IMR-90 (cell line): ENCODE measurements around the gene MAN2A1. TPM values are rescaled to one million over a fixed set of nuclear protein-coding genes. Genes with fewer than 3 reads are reported as not detected.
A peak's percentile ranks its signal among the peaks of the same experiment; 100 is the strongest.

Experiments used
- ATAC-seq: fragments of 200-7000 bp; cut with Tn5 transposase; 2 replicates; pipeline ENCODE4 v1.9.1; 2020; ENCODE audit warnings: low read depth, mild to moderate bottlenecking, moderate library complexity
- BruUV-seq: library from RNA; stranded (reverse); fragments of 400-500 nt; replicated peaks from 2 replicates; lab custom pipeline; 2021; lab: Mats Ljungman, UMichigan
- CTCF ChIA-PET: fragments of 300-600 bp; formaldehyde crosslinking; extraction: SDS; loops from one replicate; lab custom pipeline; 2021; ENCODE audit warnings: antibody characterized with exemption; lab: Yijun Ruan, JAX
- POLR2A ChIA-PET: fragments of 300-600 bp; sonication (Branson Sonifier 250); formaldehyde crosslinking; loops from one replicate; lab custom pipeline; 2022; ENCODE audit warnings: antibody characterized with exemption; ENCODE audit not compliant: unreplicated experiment; lab: Charles Lee
- DNase-seq: peaks from one replicate; pipeline ENCODE4 v3.0.0; 2013
- H2AFZ ChIP-seq: replicated peaks from 2 replicates; pipeline ENCODE3; 2013; ENCODE audit warnings: low read length, mild to moderate bottlenecking; ENCODE audit not compliant: poor library complexity
- H2AK5ac ChIP-seq: 2 replicates; pipeline ENCODE4 v1.6.1; 2013; ENCODE audit warnings: low read depth, low read length, inconsistent platforms
- H2AK9ac ChIP-seq: replicated peaks from 2 replicates; pipeline ENCODE3; 2013; ENCODE audit warnings: mild to moderate bottlenecking, low read depth, low read length, moderate library complexity; ENCODE audit not compliant: poor library complexity
- H2BK120ac ChIP-seq: 2 replicates; pipeline ENCODE4 v1.6.1; 2013; ENCODE audit warnings: low read depth, low read length, inconsistent platforms
- H2BK15ac ChIP-seq: 3 replicates; pipeline ENCODE4 v1.6.1; 2013; ENCODE audit warnings: low read depth, low read length, inconsistent platforms
- H2BK20ac ChIP-seq: 2 replicates; pipeline ENCODE4 v1.6.1; 2013; ENCODE audit warnings: low read depth, mild to moderate bottlenecking, inconsistent platforms, low read length, moderate library complexity
- H2BK5ac ChIP-seq: 2 replicates; pipeline ENCODE4 v1.6.1; 2013; ENCODE audit warnings: mild to moderate bottlenecking, low read depth, low read length, inconsistent platforms; ENCODE audit not compliant: poor library complexity, severe bottlenecking
- H3K14ac ChIP-seq: replicated peaks from 2 replicates; pipeline ENCODE4 v1.6.1; 2013; ENCODE audit warnings: low read depth, low read length, inconsistent platforms
- H3K18ac ChIP-seq: 2 replicates; pipeline ENCODE4 v1.6.1; 2013; ENCODE audit warnings: low read depth, low read length, control low read depth
- H3K23ac ChIP-seq: 2 replicates; pipeline ENCODE4 v1.6.1; 2013; ENCODE audit warnings: low read depth, low read length, inconsistent platforms
- H3K27ac ChIP-seq: 2 replicates; pipeline ENCODE4 v1.5.1; 2013; ENCODE audit warnings: mild to moderate bottlenecking, control low read depth, low read length; ENCODE audit not compliant: insufficient read depth
- H3K27me3 ChIP-seq: 2 replicates; pipeline ENCODE4 v1.6.1; 2013; ENCODE audit warnings: low read length; ENCODE audit not compliant: control insufficient read depth, insufficient read depth
- H3K36me3 ChIP-seq: 2 replicates; pipeline ENCODE4 v1.6.1; 2013; ENCODE audit warnings: low read length, mixed read lengths; ENCODE audit not compliant: control insufficient read depth, insufficient read depth
- H3K4ac ChIP-seq: 2 replicates; pipeline ENCODE4 v1.6.1; 2013; ENCODE audit warnings: low read depth, low read length, inconsistent platforms
- H3K4me1 ChIP-seq: 2 replicates; pipeline ENCODE4 v1.6.1; 2013; ENCODE audit warnings: low read length, mixed read lengths; ENCODE audit not compliant: control insufficient read depth, insufficient read depth
- H3K4me2 ChIP-seq: 2 replicates; pipeline ENCODE4 v1.6.1; 2013; ENCODE audit warnings: low read depth, mild to moderate bottlenecking, control low read depth, low read length, moderate library complexity
- H3K4me3 ChIP-seq: 2 replicates; pipeline ENCODE4 v1.5.1; 2013; ENCODE audit warnings: low read depth, mild to moderate bottlenecking, control low read depth, low read length, moderate library complexity; ENCODE audit not compliant: insufficient read depth
- H3K56ac ChIP-seq: 2 replicates; pipeline ENCODE4 v1.6.1; 2013; ENCODE audit warnings: low read length, inconsistent platforms; ENCODE audit not compliant: insufficient read depth; ENCODE audit errors: extremely low read depth
- H3K79me1 ChIP-seq, 2 experiments: 2 replicates each; pipeline ENCODE4 v1.6.1; 2013; ENCODE audit warnings: low read length in 2 of 2, inconsistent platforms in 1 of 2, low read depth in 1 of 2
- H3K9ac ChIP-seq: 2 replicates; pipeline ENCODE4 v1.6.1; 2013; ENCODE audit warnings: low read depth, low read length, control low read depth
- H3K9me1 ChIP-seq: 2 replicates; pipeline ENCODE4 v1.6.1; 2013; ENCODE audit warnings: low read length, inconsistent platforms; ENCODE audit not compliant: insufficient read depth
- H3K9me3 ChIP-seq: 2 replicates; pipeline ENCODE4 v1.6.1; 2013; ENCODE audit warnings: low read length; ENCODE audit not compliant: control insufficient read depth, insufficient read depth
- H4K20me1 ChIP-seq: 2 replicates; pipeline ENCODE4 v1.6.1; 2013; ENCODE audit warnings: low read length, inconsistent platforms; ENCODE audit not compliant: insufficient read depth
- H4K5ac ChIP-seq: 2 replicates; pipeline ENCODE4 v1.6.1; 2013; ENCODE audit warnings: mild to moderate bottlenecking, low read depth, low read length, control low read depth
- H4K8ac ChIP-seq, 2 experiments: 2 replicates each; pipeline ENCODE4 v1.6.1; 2013; ENCODE audit warnings: low read depth in 2 of 2, low read length in 2 of 2, control low read depth in 1 of 2, inconsistent platforms in 1 of 2
- H4K91ac ChIP-seq: 2 replicates; pipeline ENCODE4 v1.6.1; 2013; ENCODE audit warnings: low read depth, low read length, inconsistent platforms; ENCODE audit not compliant: insufficient read depth
- BHLHE40 ChIP-seq: fragments of 150-350 bp; IDR thresholded peaks from 2 replicates; pipeline ENCODE4 v1.6.1; 2016; ENCODE audit warnings: mild to moderate bottlenecking, low read depth, low read length
- CEBPB ChIP-seq: IDR thresholded peaks from 2 replicates; pipeline ENCODE4 v1.6.1; 2012; ENCODE audit warnings: low read depth, low read length, improper control_type of control experiment
- FOS ChIP-seq: fragments of 150-350 bp; IDR thresholded peaks from 2 replicates; pipeline ENCODE4 v1.6.1; 2016; ENCODE audit warnings: low read depth, low read length
- MAFK ChIP-seq: IDR thresholded peaks from 2 replicates; pipeline ENCODE4 v1.6.1; 2012; ENCODE audit warnings: low read depth, low read length, improper control_type of control experiment
- RAD21 ChIP-seq: IDR thresholded peaks from 2 replicates; pipeline ENCODE4 v1.6.1; 2012; ENCODE audit warnings: low read length, improper control_type of control experiment
- RCOR1 ChIP-seq: IDR thresholded peaks from 2 replicates; pipeline ENCODE4 v1.6.1; 2012; ENCODE audit warnings: mild to moderate bottlenecking, low read length, improper control_type of control experiment; ENCODE audit not compliant: insufficient replicate concordance
- RFX5 ChIP-seq: IDR thresholded peaks from 2 replicates; pipeline ENCODE4 v1.8.0; 2012; ENCODE audit warnings: low read depth, mild to moderate bottlenecking, low read length, moderate library complexity
- WGBS, 2 experiments: methylation state at CpG; one replicate each; pipeline versions ENCODE4 v1.1.5 to v1.1.7; 2013; ENCODE audit warnings: missing lambda C conversion rate in 2 of 2; ENCODE audit not compliant: insufficient read length in 1 of 2; ENCODE audit errors: extremely low coverage in 2 of 2; 5-methylcytosine and 5-hydroxymethylcytosine counted together
- dilution Hi-C: fragments of 300-500 bp; cut with HindIII; formaldehyde crosslinking; loops from one replicate; pipeline ENCODE4 v1.14.3; 2018; ENCODE audit warnings: low sequenced_read_pairs; ENCODE audit not compliant: unreplicated experiment
- in situ Hi-C: fragments of 300-500 bp; cut with MboI; formaldehyde crosslinking; loops from 3 replicates; pipeline ENCODE4 v1.14.3; 2019; ENCODE audit warnings: low sequenced_read_pairs, inconsistent platforms, mixed read lengths
- intact Hi-C: fragments of 100-400 bp; cut with micrococcal nuclease; formaldehyde crosslinking; loops from 2 replicates; pipeline ENCODE4 v1.10.0; 2022
- polyA plus RNA-seq, 3 experiments: library from polyadenylated mRNA; depleted of rRNA; stranded (reverse); fragments of >200 nt; gene quantifications; 2 replicates each; pipeline ENCODE4 v1.2.3, GENCODE V29; 2012; ENCODE audit warnings: low replicate concordance in 1 of 3
- total RNA-seq: library from RNA; depleted of rRNA; stranded (reverse); fragments of >200 nt; gene quantifications from 2 replicates; pipeline ENCODE4 v1.2.3, GENCODE V29; 2012
- TF ChIP-seq, protein P1 (sequence below): fragments of 150-350 bp; IDR thresholded peaks from 2 replicates; pipeline ENCODE4 v1.6.1; 2016; ENCODE audit warnings: low read depth, mild to moderate bottlenecking, low read length, moderate library complexity, borderline replicate concordance

Gene MAN2A1
- total and polyA plus RNA-seq, 2 of the 4 experiments (the other 2 are of a cell fraction) = 16.4 to 29.6 TPM

DNA sequence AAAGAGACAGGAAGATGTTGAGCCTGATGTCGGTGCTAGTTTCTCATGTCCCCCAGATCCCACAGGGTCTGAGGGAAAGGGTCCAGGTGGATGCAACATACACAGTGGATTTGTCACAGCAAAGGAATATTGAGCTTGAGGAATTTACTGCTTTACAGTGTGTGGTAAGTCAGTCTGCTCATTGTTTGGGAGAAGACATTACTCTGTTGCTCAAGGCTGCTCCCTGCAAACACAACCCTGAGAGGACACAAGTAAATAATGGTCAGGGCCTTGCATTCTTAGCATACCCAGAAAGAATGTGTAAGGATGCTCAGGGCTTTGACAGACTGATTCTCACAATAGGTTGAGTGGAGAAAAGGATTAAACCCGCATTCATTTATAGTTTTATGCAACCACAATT, 7.3 kb upstream of the MAN2A1 start:
- H4K91ac ChIP-seq = peak overlapping the region; percentile 8; the same call in 1 of the 2 replicates
- no peak overlapping the region for H3K9ac ChIP-seq
- H3K27ac ChIP-seq = no peak overlapping the region
- H2BK20ac ChIP-seq = peak overlapping the region; percentile 52; the same call in 1 of the 2 replicates
- H4K5ac ChIP-seq = no peak overlapping the region
- H3K79me1 ChIP-seq = no peaks in the 10 kb centered on the region
- H2BK15ac ChIP-seq = no peak overlapping the region
- ChIA-PET POLR2A (no interaction called here), CTCF (interaction anchor here (0.5 kb wide), 1 partner anchor 12 kb away, joined by 4 read pairs; no protein-coding TSS in a partner anchor)
- H3K9me3 ChIP-seq = no peaks in the 10 kb centered on the region
- no peak overlapping the region for H2AK9ac ChIP-seq
- peak; percentile 19 for DNase-seq
- H3K4me2 ChIP-seq = no peak overlapping the region
- H3K56ac ChIP-seq = no peak overlapping the region
- H3K4me1 ChIP-seq = peaks cover 3% of the 10 kb centered on the region; the same call in 1 of the 2 replicates
- no CpG with 5 or more reads among the region's 2 CpGs for WGBS, 2 experiments
- H2AFZ ChIP-seq = no peak overlapping the region
- H3K36me3 ChIP-seq = no peaks in the 10 kb centered on the region
- no peak overlapping the region for H3K23ac ChIP-seq
- no peak overlapping the region for H3K14ac ChIP-seq
- 0 out of 2 replicates have a peak, but pooled peaks cover 4% of the 10 kb centered on the region for H3K9me1 ChIP-seq
- peak overlapping the region; percentile 64; the same call in 1 of the 2 replicates for H2BK120ac ChIP-seq
- no peak overlapping the region for H2BK5ac ChIP-seq
- in situ Hi-C loops = loop anchor here (25.0 kb wide), 1 partner anchor 930 kb away; no protein-coding TSS in a partner anchor
- no peak overlapping the region for H3K4me3 ChIP-seq
- no peak overlapping the region for H2AK5ac ChIP-seq
- no TSS peak for BruUV-seq
- H3K18ac ChIP-seq = no peak overlapping the region
- ATAC-seq = peak; percentile 85
- no peaks in the 10 kb centered on the region for H3K27me3 ChIP-seq
- TF ChIP-seq, protein P1, sequence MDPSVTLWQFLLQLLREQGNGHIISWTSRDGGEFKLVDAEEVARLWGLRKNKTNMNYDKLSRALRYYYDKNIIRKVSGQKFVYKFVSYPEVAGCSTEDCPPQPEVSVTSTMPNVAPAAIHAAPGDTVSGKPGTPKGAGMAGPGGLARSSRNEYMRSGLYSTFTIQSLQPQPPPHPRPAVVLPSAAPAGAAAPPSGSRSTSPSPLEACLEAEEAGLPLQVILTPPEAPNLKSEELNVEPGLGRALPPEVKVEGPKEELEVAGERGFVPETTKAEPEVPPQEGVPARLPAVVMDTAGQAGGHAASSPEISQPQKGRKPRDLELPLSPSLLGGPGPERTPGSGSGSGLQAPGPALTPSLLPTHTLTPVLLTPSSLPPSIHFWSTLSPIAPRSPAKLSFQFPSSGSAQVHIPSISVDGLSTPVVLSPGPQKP = no peak
- no peak for TF ChIP-seq RCOR1
- no peak for TF ChIP-seq RAD21
- TF ChIP-seq RFX5 = no peak
- no peak for TF ChIP-seq BHLHE40
- no peak for TF ChIP-seq MAFK
- TF ChIP-seq CEBPB = no peak
- no peak for TF ChIP-seq FOS
- H4K20me1 ChIP-seq = no peaks in the 10 kb centered on the region
- intact Hi-C loops = loop anchor here (10.0 kb wide), 3 partner anchors 938 to 1198 kb away; partner anchors contain the start of genes FER and SLC25A46
- dilution Hi-C loops = no loop called here
- H3K4ac ChIP-seq = 0 out of 2 replicates have a peak overlapping the region, but pooled peaks have one; percentile 5
- 0 out of 4 replicates have a peak overlapping the region, but pooled peaks of 1 of the 2 experiments have one; percentile 1 for H4K8ac ChIP-seq
